ENCODE results near the gene TGFB1. TPM values are rescaled to one million over a fixed set of nuclear protein-coding genes. Genes with fewer than 3 reads are reported as not detected.

Gene TGFB1
- total and polyA plus RNA-seq, 9 of the 15 experiments (the other 6 are each of a cell fraction or from before 2014, with no cell fraction given) = 0.24 to 159 (median 17.2) TPM

GRCh38 chr19:41354343-41354953, 726 bp upstream of the TGFB1 start:
- Histone ChIP-seq H4K20me1 (replicated peaks; ENCODE audit: control insufficient read depth, insufficient read depth, low read length) (peaks cover 13% of the 10 kb centered on the region), H3K4me2 (ENCODE audit: insufficient read depth, low read length) (peak overlapping the region; percentile 68), H3K79me2 (ENCODE audit: control insufficient read depth, insufficient read depth, low read length) (peaks cover 50% of the 10 kb centered on the region), H2AFZ (ENCODE audit: low read depth, low read length) (peak overlapping the region; percentile 74), H3K27me3 (ENCODE audit: control insufficient read depth in 2 of 2, insufficient read depth in 2 of 2, low read length in 2 of 2) (no peaks in the 10 kb centered on the region), H3K4me3 (peak overlapping the region; percentile 98), H3K9me1 (ENCODE audit: control insufficient read depth, insufficient read depth, low read length) (no peaks in the 10 kb centered on the region), H3K27ac (ENCODE audit: extremely low read depth, low read depth, low read length) (peak overlapping the region; percentile 30; the same call in 2 of the 3 replicates), H3K36me3 (ENCODE audit: control insufficient read depth, insufficient read depth, low read length) (peaks cover 20% of the 10 kb centered on the region), H3K4me1 (replicated peaks in 1 of 2; ENCODE audit: control insufficient read depth in 2 of 2, insufficient read depth in 2 of 2, low read length in 2 of 2) (peaks cover 11 to 49% of the 10 kb centered on the region in 2 experiments), H3K9ac (ENCODE audit: insufficient read depth in 1 of 2, low read depth in 2 of 2, low read length in 2 of 2) (peak overlapping the region; percentile 39 to 88; a peak in 3 of 4 replicates), H3K9me3 (replicated peaks; ENCODE audit: control insufficient read depth, insufficient read depth, low read depth, low read length) (no peaks in the 10 kb centered on the region)
- TF ChIP-seq MLX (CRISPR knock-in tag; conservative IDR thresholded peaks at IDR 0.05) (no peak), ZC3H4 (CRISPR knock-in tag; IDR thresholded peaks at IDR 0.05; ENCODE audit: borderline replicate concordance) (0 out of 2 replicates have a peak, but pooled peaks have one; percentile 36), POLR2G (IDR thresholded peaks at IDR 0.05; ENCODE audit: low read depth, low read length) (0 out of 2 replicates have a peak, but pooled peaks have one; percentile 51), THAP7 (CRISPR knock-in tag; IDR thresholded peaks at IDR 0.05) (0 out of 2 replicates have a peak, but pooled peaks have one; percentile 24), E2F5 (CRISPR knock-in tag; IDR thresholded peaks at IDR 0.05) (0 out of 2 replicates have a peak, but pooled peaks have one; percentile 36), ZFP91 (CRISPR knock-in tag; IDR thresholded peaks at IDR 0.05) (0 out of 2 replicates have a peak, but pooled peaks have one; percentile 26), HDGF (IDR thresholded peaks at IDR 0.05) (0 out of 2 replicates have a peak, but pooled peaks have one; percentile 5), RBFOX2 (IDR thresholded peaks at IDR 0.05; ENCODE audit: low read depth, low read length) (peak; percentile 43; the same call in 1 of the 2 replicates), USF1 (CRISPR knock-in tag; IDR thresholded peaks at IDR 0.05) (0 out of 2 replicates have a peak, but pooled peaks have one; percentile 5), CCAR2 (IDR thresholded peaks at IDR 0.05; ENCODE audit: low read depth, low read length) (no peak)
- ATAC-seq (no peak), FAIRE-seq (no peak), DNase-seq (ENCODE audit: extremely low read depth in 1 of 4, low spot score in 3 of 4) (no peak)
- in situ Hi-C loops (cut with MboI) (no loop called here), intact Hi-C loops (cut with micrococcal nuclease) (loop anchor here (5.0 kb wide), 2 partner anchors 47 to 92 kb away; partner anchors contain the start of gene HNRNPUL1)
- POLR2A ChIA-PET = interaction anchor here (0.6 to 2.0 kb wide), 2 partner anchors 9 to 38 kb away, joined by 3 to 10 read pairs; partner anchors contain the start of gene B9D2
- BruUV-seq (replicated peaks) = no TSS peak
- WGBS (ENCODE audit: insufficient coverage, low coverage, missing lambda C conversion rate) = 86% methylated on average over 23 of the region's 23 CpGs
- CTCF ChIA-PET (ENCODE audit: low intra/inter-chr PET ratio) = no interaction called here
